Fibroblast of skin of left quadriceps (primary cell): Measurements from ENCODE around the gene TGFBRAP1.
A peak's percentile ranks its signal among the peaks of the same experiment; 100 is the strongest.

Experiments used
- DNase-seq, 2 experiments: peaks; one replicate each; pipeline ENCODE4 v3.0.0-alpha.2; 2013; ENCODE audit warnings: low read depth in 2 of 2

TGFBRAP1 gene

DNA sequence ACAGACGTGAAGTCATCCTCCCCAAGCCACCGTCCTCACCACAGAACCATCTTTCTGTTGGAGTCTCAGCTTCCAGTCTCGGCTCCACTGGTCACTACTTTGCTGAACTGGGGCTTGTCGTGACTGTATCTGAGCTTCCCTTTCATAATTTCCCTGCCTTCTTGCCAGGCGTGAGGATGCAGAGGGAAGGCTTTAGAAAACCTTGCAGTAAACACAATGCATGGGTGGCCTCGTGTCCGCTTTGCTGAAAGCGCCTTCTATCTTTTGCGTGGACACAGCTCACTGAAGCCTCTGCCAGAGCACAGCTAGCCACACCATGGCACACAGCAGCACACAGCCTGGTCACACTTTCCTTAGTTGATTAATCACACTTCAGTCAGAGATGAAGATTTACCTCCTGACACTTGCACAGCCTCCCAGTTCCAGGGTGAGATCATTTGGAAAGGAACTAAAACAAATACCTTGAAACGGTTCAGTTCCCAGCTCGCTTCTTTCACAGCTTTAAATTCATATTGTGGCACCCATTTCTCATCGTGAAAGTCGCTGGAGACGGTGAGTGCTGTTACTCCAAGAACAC is 90.8 kb downstream of the TGFBRAP1 start:
- no peak for DNase-seq

DNA sequence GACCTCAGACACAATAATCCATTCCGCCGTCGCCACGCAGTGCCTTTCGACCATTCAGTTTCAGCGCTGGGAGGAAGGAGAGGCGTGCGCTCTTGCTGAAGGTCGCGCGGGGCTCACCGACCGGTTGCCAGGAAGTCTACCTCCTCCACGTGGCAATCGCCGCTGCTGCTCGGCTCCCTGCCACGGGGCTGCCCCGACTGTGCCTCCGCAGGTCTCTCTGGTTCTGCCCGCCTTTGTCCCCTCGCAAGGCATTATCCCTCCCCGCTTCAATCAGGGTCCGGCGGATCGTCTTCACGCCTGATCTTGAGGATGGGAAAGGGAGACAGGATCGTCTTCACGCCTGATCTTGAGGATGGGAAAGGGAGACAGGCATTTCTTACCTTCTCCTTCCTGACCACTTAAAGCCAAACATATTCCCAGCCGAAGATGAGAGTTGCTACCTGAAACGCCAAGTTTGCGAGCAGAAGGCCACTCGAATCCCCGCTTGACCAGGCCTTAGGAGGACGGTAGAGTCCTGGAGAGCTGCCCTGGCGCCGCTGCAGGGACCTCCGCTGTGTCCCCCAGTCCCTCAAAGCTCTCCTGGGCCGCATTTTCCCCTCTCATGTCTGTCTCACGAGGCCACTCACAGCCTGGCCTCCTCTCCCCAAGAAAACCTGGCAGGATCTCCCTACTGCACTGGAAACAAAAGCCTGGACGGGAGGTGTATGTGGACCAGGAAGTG is 92.3 kb downstream of the TGFBRAP1 start:
- DNase-seq, result no peak

DNA sequence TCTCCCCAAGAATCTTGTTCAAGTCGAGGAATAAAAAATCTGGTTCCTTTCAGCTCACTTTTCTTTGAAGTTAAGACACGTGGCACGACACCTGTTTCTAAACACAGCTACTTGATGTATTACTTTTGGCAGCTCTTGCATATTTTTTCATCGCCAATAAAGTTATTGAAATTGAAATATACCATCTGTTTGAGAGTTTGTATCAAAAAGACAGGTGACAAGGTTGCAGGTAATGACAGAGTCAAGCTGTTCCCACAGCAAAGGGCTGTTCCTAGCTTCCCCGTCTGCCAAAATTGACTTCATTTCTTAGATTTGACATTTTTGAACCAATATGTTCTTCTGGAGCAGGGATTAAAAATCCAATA is 93.5 kb downstream of the TGFBRAP1 start:
- no peak for DNase-seq

DNA sequence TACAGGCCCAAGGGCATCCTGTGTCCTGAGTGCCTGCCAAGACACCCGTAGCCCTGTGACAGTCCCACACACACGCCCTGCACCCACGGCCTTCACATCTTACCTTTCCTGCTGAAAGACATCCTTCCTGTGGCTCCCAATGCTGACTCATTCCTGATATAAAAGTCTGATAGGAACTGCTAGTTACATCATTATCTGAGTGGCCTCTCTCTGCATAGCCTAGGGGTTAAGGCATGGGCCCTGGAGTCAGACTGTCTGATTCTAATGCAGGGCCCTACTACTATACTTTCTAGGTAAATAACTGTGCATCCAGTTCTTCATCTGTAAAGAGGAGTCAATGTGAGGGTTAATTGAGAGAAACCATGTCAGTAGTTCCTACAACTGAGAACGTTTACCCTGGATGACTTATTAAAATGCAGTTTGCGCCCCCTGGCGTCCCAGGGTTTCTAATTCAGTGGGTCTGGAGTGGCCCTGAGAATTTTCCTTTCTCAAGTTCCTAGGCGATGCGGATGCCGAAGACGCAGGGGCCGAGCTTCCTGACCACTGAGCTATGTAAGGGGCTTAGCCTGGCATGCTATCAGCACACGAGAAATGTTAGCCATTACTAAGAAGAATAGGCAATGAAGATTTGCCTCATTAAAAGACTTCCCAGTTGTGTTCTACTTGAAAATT is 94.0 kb downstream of the TGFBRAP1 start:
- DNase-seq, result peak; percentile 62 to 68

DNA sequence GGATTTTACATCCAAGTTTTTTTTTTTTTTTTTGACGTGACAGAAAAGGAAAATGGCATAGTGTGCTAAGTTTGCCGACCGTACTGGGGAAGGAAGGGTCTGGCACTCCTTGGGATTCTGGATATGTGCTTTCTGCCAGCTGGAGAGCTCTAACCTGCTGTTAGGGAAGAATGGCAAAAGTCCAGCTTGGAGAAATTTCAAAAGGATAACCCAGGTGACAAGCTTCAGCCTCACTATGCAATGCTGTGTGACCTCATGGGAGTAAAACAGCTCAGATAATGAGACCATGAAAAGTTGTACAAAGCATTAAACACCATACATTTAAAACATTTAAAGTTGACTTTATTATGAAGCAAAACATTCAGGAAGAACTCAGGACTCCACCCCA is 98.3 kb downstream of the TGFBRAP1 start:
- no peak for DNase-seq

DNA sequence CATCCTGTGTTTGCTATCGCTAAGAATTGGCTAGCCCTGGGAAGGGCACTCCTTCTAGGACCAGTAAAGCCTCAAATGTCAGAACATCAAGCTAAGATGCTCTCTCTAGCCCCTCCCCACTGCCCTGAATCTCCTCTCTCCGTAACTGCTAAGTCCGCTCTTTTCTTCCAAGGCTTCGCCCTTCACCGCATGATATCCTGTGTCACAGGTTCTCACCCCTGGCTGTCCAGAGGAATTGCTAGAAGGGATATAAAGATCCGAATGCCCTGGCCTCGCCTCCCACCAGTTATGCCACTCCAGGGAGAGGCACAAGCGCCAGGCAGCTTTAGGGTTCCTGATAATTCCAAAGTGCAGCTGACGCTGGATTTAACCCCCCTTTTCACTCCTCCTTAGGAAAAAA is 105.1 kb downstream of the TGFBRAP1 start:
- DNase-seq, result no peak

DNA sequence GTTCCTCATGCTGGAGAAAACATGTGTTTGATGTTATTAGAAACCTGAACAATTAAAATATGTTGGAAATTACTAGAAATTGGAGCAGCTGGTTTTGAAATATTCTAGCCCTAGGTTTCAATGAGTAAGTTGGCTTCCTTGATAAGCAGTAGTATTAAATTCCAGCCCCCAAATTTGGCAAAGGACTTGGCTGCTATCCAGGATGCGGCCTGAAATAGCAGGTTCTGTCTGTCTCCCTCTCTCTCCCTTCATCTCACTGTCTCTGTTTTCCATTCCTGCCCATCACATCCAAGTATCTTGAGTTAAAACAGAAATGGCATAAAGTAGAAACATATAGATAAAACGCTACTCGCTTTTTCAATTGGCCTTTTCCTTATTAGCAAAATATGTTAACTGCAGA is 108.9 kb downstream of the TGFBRAP1 start:
- DNase-seq, result no peak

DNA sequence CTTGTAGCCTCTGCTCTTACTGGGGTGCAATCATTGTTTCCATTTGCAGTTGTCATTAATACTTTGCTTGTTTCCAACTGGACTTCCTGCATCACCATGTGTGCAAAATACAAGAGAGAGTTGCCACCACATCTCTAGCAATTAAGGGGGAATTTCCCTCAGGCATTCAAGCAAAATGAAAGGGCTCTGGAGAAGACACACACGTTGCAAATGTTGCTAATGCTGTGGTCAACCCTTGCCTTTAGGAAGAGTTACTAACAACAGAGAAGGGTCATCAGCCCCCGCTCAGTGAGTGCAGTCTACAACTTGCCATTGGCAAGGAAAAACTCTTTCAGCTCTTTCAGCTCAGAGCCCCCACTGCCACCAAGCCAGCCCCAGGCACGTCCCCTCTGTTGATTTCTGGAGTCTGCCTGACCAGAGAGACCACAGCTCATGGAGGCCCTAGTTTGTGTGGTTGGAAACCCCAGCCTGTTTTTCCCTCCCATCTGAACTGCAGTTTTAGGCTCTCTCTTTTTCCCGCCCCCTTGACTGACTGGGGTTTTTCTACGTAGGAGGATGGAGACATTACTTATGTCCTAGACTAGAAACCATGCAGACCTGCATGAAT is 113.8 kb downstream of the TGFBRAP1 start:
- DNase-seq, result no peak
